Measurements from ENCODE around the gene SLX9.
A peak's percentile ranks its signal among the peaks of the same experiment; 100 is the strongest.

SLX9 gene

DNA sequence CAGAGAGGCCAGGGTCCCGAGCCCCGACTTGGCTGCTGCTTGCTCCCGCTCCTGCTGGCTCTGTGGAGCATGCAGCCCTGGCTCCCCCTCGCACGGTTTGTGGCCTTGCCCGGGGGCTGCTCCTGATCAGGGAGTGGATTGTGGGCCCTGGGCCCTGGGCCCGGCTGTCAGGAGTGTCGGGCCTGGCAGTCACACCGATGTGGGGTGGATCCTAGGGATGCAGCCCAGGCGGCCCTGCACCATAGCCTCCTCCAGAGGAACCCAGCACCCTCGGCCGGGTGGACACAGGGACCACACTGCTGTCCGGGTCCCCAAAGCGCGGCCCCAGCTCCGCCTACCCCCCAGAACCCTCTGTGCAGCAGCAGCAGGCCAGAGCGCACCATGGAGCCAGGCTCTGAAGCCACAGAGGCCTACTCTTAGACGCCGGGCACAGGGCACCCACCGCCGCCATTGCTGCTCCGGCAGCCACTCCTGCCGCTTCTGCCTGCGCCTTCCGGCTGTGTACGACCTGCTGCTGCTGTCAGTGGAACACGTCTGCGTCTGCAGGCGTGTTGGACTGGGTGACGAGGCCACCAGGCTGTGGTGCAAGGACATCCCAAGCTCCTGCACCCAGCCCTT, 9.4 kb downstream of the SLX9 start:
- Histone ChIP-seq H3K27me3 (ENCODE audit: insufficient read depth, low read length) (no peaks in the 10 kb centered on the region), H3K9me3 (ENCODE audit: low read length) (no peaks in the 10 kb centered on the region), H3K9me2 (ENCODE audit: low read depth, low read length) (no peaks in the 10 kb centered on the region), H3K4me3 (ENCODE audit: low read depth, low read length, poor library complexity, severe bottlenecking) (no peak overlapping the region), H3K9ac (ENCODE audit: low read length) (no peak overlapping the region), H3K4me2 (ENCODE audit: low read length) (peak overlapping the region; percentile 11; the same call in 1 of the 2 replicates), H3F3A (ENCODE audit: insufficient read depth, low read length) (no peaks in the 10 kb centered on the region), H3K4me1 (ENCODE audit: insufficient read depth, low read length, severe bottlenecking) (peaks cover 24% of the 10 kb centered on the region), H3K27ac (ENCODE audit: low read depth, low read length, poor library complexity, severe bottlenecking) (no peak overlapping the region), H4K20me1 (ENCODE audit: insufficient read depth, low read length) (no peaks in the 10 kb centered on the region), H3K79me2 (ENCODE audit: insufficient read depth, low read length) (no peaks in the 10 kb centered on the region), H2AFZ (ENCODE audit: low read length) (no peak overlapping the region), H3K36me3 (ENCODE audit: insufficient read depth, low read length) (peaks cover 57% of the 10 kb centered on the region)
- TF ChIP-seq, protein P1, sequence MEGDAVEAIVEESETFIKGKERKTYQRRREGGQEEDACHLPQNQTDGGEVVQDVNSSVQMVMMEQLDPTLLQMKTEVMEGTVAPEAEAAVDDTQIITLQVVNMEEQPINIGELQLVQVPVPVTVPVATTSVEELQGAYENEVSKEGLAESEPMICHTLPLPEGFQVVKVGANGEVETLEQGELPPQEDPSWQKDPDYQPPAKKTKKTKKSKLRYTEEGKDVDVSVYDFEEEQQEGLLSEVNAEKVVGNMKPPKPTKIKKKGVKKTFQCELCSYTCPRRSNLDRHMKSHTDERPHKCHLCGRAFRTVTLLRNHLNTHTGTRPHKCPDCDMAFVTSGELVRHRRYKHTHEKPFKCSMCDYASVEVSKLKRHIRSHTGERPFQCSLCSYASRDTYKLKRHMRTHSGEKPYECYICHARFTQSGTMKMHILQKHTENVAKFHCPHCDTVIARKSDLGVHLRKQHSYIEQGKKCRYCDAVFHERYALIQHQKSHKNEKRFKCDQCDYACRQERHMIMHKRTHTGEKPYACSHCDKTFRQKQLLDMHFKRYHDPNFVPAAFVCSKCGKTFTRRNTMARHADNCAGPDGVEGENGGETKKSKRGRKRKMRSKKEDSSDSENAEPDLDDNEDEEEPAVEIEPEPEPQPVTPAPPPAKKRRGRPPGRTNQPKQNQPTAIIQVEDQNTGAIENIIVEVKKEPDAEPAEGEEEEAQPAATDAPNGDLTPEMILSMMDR (IDR thresholded peaks at IDR 0.05; ENCODE audit: low read length): no peak
- TF ChIP-seq EZH2 (IDR thresholded peaks at IDR 0.05; ENCODE audit: borderline replicate concordance, low read length): no peak

DNA sequence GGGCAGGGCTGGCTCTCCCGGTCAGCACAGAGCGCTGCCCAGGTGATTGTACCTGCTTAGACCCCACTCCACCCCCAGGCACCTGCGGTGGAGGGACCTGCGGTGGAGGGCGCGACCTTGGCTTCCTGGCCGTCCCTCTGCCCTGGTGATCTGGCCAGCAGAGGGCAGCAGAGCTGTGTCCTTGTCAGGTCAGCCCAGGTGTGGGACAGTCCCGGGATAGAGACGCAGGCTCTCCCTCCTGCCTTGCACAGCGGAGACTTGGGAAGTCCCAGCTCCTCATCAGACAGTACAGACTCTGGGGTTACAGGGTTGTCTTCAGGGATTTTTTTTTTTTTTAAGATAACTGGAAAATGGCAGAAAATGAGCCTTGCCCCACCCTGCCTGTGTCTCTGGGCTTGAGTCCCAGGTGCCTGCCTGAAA, 10.0 kb downstream of the SLX9 start:
- Histone ChIP-seq H3K9ac (ENCODE audit: low read length) (no peak overlapping the region), H3K9me2 (ENCODE audit: low read depth, low read length) (no peaks in the 10 kb centered on the region), H3K4me1 (ENCODE audit: insufficient read depth, low read length, severe bottlenecking) (peaks cover 24% of the 10 kb centered on the region), H3K9me3 (ENCODE audit: low read length) (no peaks in the 10 kb centered on the region), H3K4me2 (ENCODE audit: low read length) (peak overlapping the region; percentile 11; the same call in 1 of the 2 replicates), H3F3A (ENCODE audit: insufficient read depth, low read length) (no peaks in the 10 kb centered on the region), H3K27me3 (ENCODE audit: insufficient read depth, low read length) (no peaks in the 10 kb centered on the region), H3K36me3 (ENCODE audit: insufficient read depth, low read length) (peaks cover 57% of the 10 kb centered on the region), H2AFZ (ENCODE audit: low read length) (no peak overlapping the region), H3K27ac (ENCODE audit: low read depth, low read length, poor library complexity, severe bottlenecking) (no peak overlapping the region), H3K79me2 (ENCODE audit: insufficient read depth, low read length) (no peaks in the 10 kb centered on the region), H4K20me1 (ENCODE audit: insufficient read depth, low read length) (no peaks in the 10 kb centered on the region), H3K4me3 (ENCODE audit: low read depth, low read length, poor library complexity, severe bottlenecking) (no peak overlapping the region)
- TF ChIP-seq, protein P1 (IDR thresholded peaks at IDR 0.05; ENCODE audit: low read length): peak; percentile 86
- no peak for TF ChIP-seq EZH2 (IDR thresholded peaks at IDR 0.05; ENCODE audit: borderline replicate concordance, low read length)

DNA sequence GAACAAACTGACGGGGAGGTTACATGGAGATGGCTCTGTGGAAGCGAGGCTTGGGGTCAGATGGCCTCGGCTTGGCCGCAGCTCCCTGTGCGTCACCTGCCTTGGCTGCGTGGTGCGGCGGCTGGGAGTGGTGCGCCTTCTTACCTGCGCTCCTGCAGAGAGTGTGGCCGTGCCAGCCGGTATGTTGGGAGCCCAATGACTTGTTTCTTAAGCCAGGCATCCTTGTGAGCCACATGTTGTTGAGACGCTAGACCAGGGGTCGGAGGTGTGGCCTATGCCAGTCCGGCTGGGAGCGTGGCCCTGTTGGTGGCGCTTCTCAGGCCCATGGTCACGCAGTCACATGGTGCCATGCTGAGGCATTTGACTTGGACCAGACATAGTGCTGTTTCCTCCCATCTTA, 10.5 kb downstream of the SLX9 start:
- Histone ChIP-seq H3K9ac (ENCODE audit: low read length) (no peak overlapping the region), H3K27me3 (ENCODE audit: insufficient read depth, low read length) (no peaks in the 10 kb centered on the region), H2AFZ (ENCODE audit: low read length) (no peak overlapping the region), H4K20me1 (ENCODE audit: insufficient read depth, low read length) (no peaks in the 10 kb centered on the region), H3F3A (ENCODE audit: insufficient read depth, low read length) (no peaks in the 10 kb centered on the region), H3K9me2 (ENCODE audit: low read depth, low read length) (no peaks in the 10 kb centered on the region), H3K27ac (ENCODE audit: low read depth, low read length, poor library complexity, severe bottlenecking) (no peak overlapping the region), H3K4me1 (ENCODE audit: insufficient read depth, low read length, severe bottlenecking) (peaks cover 24% of the 10 kb centered on the region), H3K4me2 (ENCODE audit: low read length) (no peak overlapping the region), H3K36me3 (ENCODE audit: insufficient read depth, low read length) (peaks cover 56% of the 10 kb centered on the region), H3K79me2 (ENCODE audit: insufficient read depth, low read length) (no peaks in the 10 kb centered on the region), H3K9me3 (ENCODE audit: low read length) (no peaks in the 10 kb centered on the region), H3K4me3 (ENCODE audit: low read depth, low read length, poor library complexity, severe bottlenecking) (no peak overlapping the region)
- TF ChIP-seq, protein P1 (IDR thresholded peaks at IDR 0.05; ENCODE audit: low read length): no peak
- TF ChIP-seq EZH2 (IDR thresholded peaks at IDR 0.05; ENCODE audit: borderline replicate concordance, low read length): no peak
